Caco-2 (cell line): ENCODE measurements around the gene TMEM151A. TPM values are rescaled to one million over a fixed set of nuclear protein-coding genes. Genes with fewer than 3 reads are reported as not detected.

Experiments used
- BruUV-seq: library from RNA; stranded (reverse); fragments of 400-500 nt; replicated peaks from 2 replicates; lab custom pipeline; 2021; lab: Mats Ljungman, UMichigan
- CTCF ChIA-PET: fragments of 300-600 bp; sonication (Branson Sonifier 250); formaldehyde crosslinking; loops from one replicate; lab custom pipeline; 2022; ENCODE audit warnings: antibody characterized with exemption; lab: Charles Lee
- POLR2A ChIA-PET: fragments of 300-600 bp; sonication (Branson Sonifier 250); formaldehyde crosslinking; loops from one replicate; lab custom pipeline; 2022; ENCODE audit warnings: antibody characterized with exemption; lab: Charles Lee
- DNase-seq, 2 experiments: peaks; one replicate each; pipeline versions ENCODE4 v3.0.0 to v3.0.0-alpha.2; 2020 to 2022
- H3K27me3 ChIP-seq: replicated peaks from 2 replicates; pipeline ENCODE4 v1.6.0; 2011; ENCODE audit warnings: low read length; ENCODE audit not compliant: control insufficient read depth, insufficient read depth
- H3K36me3 ChIP-seq: 2 replicates; pipeline ENCODE4 v1.5.1; 2011; ENCODE audit warnings: low read length; ENCODE audit not compliant: control insufficient read depth, insufficient read depth
- H3K4me1 ChIP-seq: fragments of 250-450 bp; sonication (Bioruptor Pico); 2 replicates; pipeline ENCODE4 v1.5.1; 2020; ENCODE audit warnings: mild to moderate bottlenecking
- H3K4me3 ChIP-seq: 2 replicates; pipeline ENCODE4 v1.5.1; 2011; ENCODE audit warnings: low read depth, mild to moderate bottlenecking, control low read depth, low read length
- H3K9me3 ChIP-seq: fragments of 250-450 bp; sonication (Bioruptor Pico); 2 replicates; pipeline ENCODE4 v1.5.1; 2020; ENCODE audit warnings: mild to moderate bottlenecking, moderate library complexity
- H3K27ac Mint-ChIP-seq: one replicate; pipeline ENCODE4 v1.8.0; 2022; ENCODE audit warnings: mixed read lengths; ENCODE audit not compliant: unreplicated experiment
- H3K27me3 Mint-ChIP-seq: one replicate; pipeline ENCODE4 v1.8.0; 2022; ENCODE audit warnings: mixed read lengths; ENCODE audit not compliant: insufficient read depth, unreplicated experiment
- H3K36me3 Mint-ChIP-seq: one replicate; pipeline ENCODE4 v1.8.0; 2022; ENCODE audit warnings: mild to moderate bottlenecking, mixed read lengths; ENCODE audit not compliant: insufficient read depth, unreplicated experiment
- H3K4me1 Mint-ChIP-seq: one replicate; pipeline ENCODE4 v1.8.0; 2022; ENCODE audit warnings: low read depth, mixed read lengths; ENCODE audit not compliant: unreplicated experiment
- H3K4me3 Mint-ChIP-seq: one replicate; pipeline ENCODE4 v1.8.0; 2022; ENCODE audit warnings: mild to moderate bottlenecking, moderate library complexity, mixed read lengths; ENCODE audit not compliant: unreplicated experiment
- H3K9me3 Mint-ChIP-seq: one replicate; pipeline ENCODE4 v1.8.0; 2022; ENCODE audit warnings: mixed read lengths; ENCODE audit not compliant: unreplicated experiment
- intact Hi-C: fragments of 100-400 bp; cut with micrococcal nuclease; formaldehyde crosslinking; loops from one replicate; pipeline ENCODE4 v1.10.0; 2022; ENCODE audit not compliant: unreplicated experiment
- total RNA-seq: library from RNA; stranded (reverse); gene quantifications from 2 replicates; pipeline ENCODE4 v1.2.3, GENCODE V29; 2022
- TF ChIP-seq, protein P1 (sequence below), 2 experiments: fragments of 200-600 bp in 1 of 2; IDR thresholded peaks; 1 replicate in 1 of 2; 2 replicates in 1 of 2; pipeline versions ENCODE4 v1.5.1 to v1.8.0; 2011 to 2022; ENCODE audit warnings: antibody characterized with exemption in 1 of 2, control low read depth in 1 of 2, inconsistent platforms in 1 of 2, low read depth in 1 of 2, low read length in 1 of 2, mild to moderate bottlenecking in 1 of 2, moderate library complexity in 1 of 2; ENCODE audit not compliant: insufficient read depth in 1 of 2, severe bottlenecking in 1 of 2, unreplicated experiment in 1 of 2

Gene TMEM151A
- total RNA-seq, 1 experiment from 2014 or later, result 0.68 TPM

DNA sequence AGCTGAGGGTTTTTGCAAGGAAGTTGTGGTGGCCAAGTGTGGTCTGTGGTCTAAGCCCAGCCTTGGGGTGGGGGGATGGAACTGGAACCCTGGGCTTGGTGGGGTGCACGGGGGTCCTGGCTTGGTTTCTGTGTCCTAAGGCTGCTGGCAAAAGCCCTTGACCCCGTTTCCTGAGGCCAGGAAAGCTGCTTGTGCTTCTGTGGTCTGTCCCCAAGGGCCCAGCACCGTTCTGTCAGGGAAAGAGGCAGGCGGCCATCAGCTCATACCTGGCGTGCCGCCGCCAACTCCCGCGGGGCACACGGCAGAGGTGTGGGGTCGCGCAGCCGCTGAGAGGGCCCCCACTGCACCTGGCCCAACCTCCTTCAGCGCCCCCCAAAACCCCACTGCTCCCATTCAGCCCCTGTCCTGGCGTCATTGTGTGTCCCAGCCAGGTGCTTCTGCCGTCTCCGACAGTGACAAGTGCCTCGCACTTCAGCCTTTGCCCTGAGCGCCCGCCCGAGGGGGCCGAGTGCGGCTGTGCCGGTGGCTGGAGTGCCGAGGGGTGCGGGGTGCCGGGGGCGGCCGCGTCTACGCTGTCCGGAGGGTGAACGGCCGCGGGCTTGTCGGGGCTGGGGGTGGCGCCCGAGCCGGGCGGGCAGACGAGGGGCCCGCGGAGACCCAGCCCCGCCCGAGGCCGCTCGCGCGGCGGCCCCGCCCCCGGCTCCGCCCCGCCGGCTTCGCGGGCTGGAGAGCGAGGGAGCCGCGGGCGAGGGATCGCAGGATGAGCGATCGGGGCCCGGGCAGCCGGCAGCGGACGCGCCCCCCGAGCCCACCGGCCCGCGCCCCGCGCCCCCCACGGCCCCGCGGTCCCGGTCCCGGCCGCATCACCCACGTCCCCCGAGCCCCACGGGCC is 14.0 kb upstream of the TMEM151A start, which contains the start of gene CNIH2:
Gene CNIH2 (plus strand): TSS at position 705 of the 892 bp plus-strand sequence. CDS start 282 bp downstream, outside the sequence.
- TF ChIP-seq, protein P1, sequence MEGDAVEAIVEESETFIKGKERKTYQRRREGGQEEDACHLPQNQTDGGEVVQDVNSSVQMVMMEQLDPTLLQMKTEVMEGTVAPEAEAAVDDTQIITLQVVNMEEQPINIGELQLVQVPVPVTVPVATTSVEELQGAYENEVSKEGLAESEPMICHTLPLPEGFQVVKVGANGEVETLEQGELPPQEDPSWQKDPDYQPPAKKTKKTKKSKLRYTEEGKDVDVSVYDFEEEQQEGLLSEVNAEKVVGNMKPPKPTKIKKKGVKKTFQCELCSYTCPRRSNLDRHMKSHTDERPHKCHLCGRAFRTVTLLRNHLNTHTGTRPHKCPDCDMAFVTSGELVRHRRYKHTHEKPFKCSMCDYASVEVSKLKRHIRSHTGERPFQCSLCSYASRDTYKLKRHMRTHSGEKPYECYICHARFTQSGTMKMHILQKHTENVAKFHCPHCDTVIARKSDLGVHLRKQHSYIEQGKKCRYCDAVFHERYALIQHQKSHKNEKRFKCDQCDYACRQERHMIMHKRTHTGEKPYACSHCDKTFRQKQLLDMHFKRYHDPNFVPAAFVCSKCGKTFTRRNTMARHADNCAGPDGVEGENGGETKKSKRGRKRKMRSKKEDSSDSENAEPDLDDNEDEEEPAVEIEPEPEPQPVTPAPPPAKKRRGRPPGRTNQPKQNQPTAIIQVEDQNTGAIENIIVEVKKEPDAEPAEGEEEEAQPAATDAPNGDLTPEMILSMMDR (IDR thresholded peaks at IDR 0.05; ENCODE audit: insufficient read depth in 1 of 2, low read depth in 1 of 2, low read length in 1 of 2, severe bottlenecking in 1 of 2, unreplicated experiment in 1 of 2), result no peak
- no TSS peak for BruUV-seq
- H3K9me3 Mint-ChIP-seq, result no peaks in the 10 kb centered on the region
- peak within 1 kb of the TSS; percentile 43 for H3K27ac Mint-ChIP-seq
- intact Hi-C loops, result loop anchor here (1.0 kb wide), 1 partner anchor 9 kb away; the partner anchor contains the start of gene RAB1B
- Histone ChIP-seq H3K9me3 (no peaks in the 10 kb centered on the region), H3K27me3 (no peaks in the 10 kb centered on the region), H3K4me3 (peak within 1 kb of the TSS; percentile 56), H3K36me3 (peaks cover 5% of the 10 kb centered on the region), H3K4me1 (peaks cover 11% of the 10 kb centered on the region)
- H3K4me3 Mint-ChIP-seq, result peak within 1 kb of the TSS; percentile 73
- no peaks in the 10 kb centered on the region for H3K27me3 Mint-ChIP-seq
- H3K36me3 Mint-ChIP-seq, result peaks cover 66% of the 10 kb centered on the region
- ChIA-PET POLR2A (no interaction called here), CTCF (interaction anchor here (0.6 kb wide), 1 partner anchor 59 kb away, joined by 9 read pairs; no protein-coding TSS in a partner anchor)
- H3K4me1 Mint-ChIP-seq, result peaks cover 26% of the 10 kb centered on the region
- peak; percentile 58 to 82 for DNase-seq

DNA sequence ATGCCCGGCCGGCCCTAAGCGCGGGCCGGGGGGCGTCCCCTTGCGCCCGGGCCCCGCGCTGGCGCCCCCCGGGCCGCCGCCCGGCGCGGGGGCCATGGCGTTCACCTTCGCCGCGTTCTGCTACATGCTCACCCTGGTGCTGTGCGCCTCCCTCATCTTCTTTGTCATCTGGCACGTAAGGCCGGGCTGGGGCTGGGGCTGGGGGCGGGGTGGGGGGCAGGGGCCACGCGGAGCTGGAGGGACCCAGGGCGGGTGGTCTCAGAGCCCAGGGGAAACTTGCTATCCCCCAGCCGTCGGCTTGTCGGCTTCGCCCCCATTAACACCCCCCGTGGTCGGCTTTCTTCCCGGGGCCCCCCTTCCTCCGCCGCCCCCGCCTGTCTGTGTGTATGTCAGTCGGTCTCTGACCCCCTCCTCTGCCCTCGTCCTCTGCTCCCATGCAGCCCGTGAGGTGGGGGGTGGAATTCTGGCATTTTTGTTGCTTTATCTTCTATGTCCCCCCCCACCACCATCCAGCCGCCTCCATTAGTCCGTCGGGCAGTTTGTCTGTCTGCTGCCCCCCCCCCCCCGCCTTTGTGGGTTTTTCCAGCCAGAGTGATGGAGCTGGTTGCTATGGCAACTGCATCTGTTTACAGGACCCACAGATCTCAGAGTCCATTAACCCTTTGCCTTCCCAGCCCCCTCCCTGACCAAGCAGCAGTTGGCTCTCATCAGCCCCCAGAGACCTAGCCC is 13.2 kb upstream of the TMEM151A start:
- no peaks in the 10 kb centered on the region for H3K27me3 Mint-ChIP-seq
- DNase-seq, result peak in 1 of 2 experiments; percentile 55
- CTCF ChIA-PET, result interaction anchor here (0.6 kb wide), 1 partner anchor 34 kb away, joined by 4 read pairs; no protein-coding TSS in a partner anchor
- Histone ChIP-seq H3K4me3 (peak overlapping the region; percentile 56), H3K36me3 (peaks cover 4% of the 10 kb centered on the region; the same call in 1 of the 2 replicates), H3K9me3 (no peaks in the 10 kb centered on the region), H3K4me1 (peaks cover 11% of the 10 kb centered on the region), H3K27me3 (no peaks in the 10 kb centered on the region)
- no TSS peak for BruUV-seq
- peaks cover 65% of the 10 kb centered on the region for H3K36me3 Mint-ChIP-seq
- H3K4me3 Mint-ChIP-seq, result peak overlapping the region; percentile 73
- POLR2A ChIA-PET, result interaction anchor here (1.0 kb wide), 1 partner anchor 10 kb away, joined by 13 read pairs; the partner anchor contains the start of gene YIF1A
- H3K9me3 Mint-ChIP-seq, result no peaks in the 10 kb centered on the region
- TF ChIP-seq, protein P1 (IDR thresholded peaks at IDR 0.05; ENCODE audit: insufficient read depth in 1 of 2, low read depth in 1 of 2, low read length in 1 of 2, severe bottlenecking in 1 of 2, unreplicated experiment in 1 of 2), result no peak
- H3K4me1 Mint-ChIP-seq, result peaks cover 26% of the 10 kb centered on the region
- intact Hi-C loops, result no loop called here
- H3K27ac Mint-ChIP-seq, result peak overlapping the region; percentile 43
